GM18858 (cell line): ENCODE measurements around the gene FLYWCH2.
A peak's percentile ranks its signal among the peaks of the same experiment; 100 is the strongest.

Experiments
- ATAC-seq: cut with Tn5 transposase; IDR thresholded peaks from one replicate; pipeline ENCODE4 v1.9.1; 2021; ENCODE audit not compliant: unreplicated experiment

Gene FLYWCH2

GRCh38 chr16:2882650-2883457 lies at the start of gene FLYWCH2:
FLYWCH2 (plus strand) TSS chr16:2883215; CDS start chr16:2896450, 13,235 bp downstream.
- peak; percentile 73 for ATAC-seq

GRCh38 chr16:2833776-2834175 lies 49.2 kb upstream of the FLYWCH2 start:
- no peak for ATAC-seq

- ATAC-seq: no peak
Observed at GRCh38 chr16:2834968-2835367, 48.0 kb upstream of the FLYWCH2 start.

- no peak for ATAC-seq
Observed at GRCh38 chr16:2835638-2836493, 47.1 kb upstream of the FLYWCH2 start.

GRCh38 chr16:2836646-2837508 lies 46.1 kb upstream of the FLYWCH2 start:
- ATAC-seq: no peak

GRCh38 chr16:2838928-2839327 lies 44.1 kb upstream of the FLYWCH2 start:
- ATAC-seq: no peak

- ATAC-seq: no peak
Observed at GRCh38 chr16:2839650-2840450, 43.2 kb upstream of the FLYWCH2 start.

- no peak for ATAC-seq
Observed at GRCh38 chr16:2840914-2841313, 42.1 kb upstream of the FLYWCH2 start.

- no peak for ATAC-seq
Observed at GRCh38 chr16:2841606-2842339, 41.2 kb upstream of the FLYWCH2 start.

GRCh38 chr16:2842340-2843000 lies 40.5 kb upstream of the FLYWCH2 start:
- no peak for ATAC-seq

- ATAC-seq: no peak
Observed at GRCh38 chr16:2843526-2843925, 39.5 kb upstream of the FLYWCH2 start.

GRCh38 chr16:2845116-2845515 lies 37.9 kb upstream of the FLYWCH2 start:
- no peak for ATAC-seq

GRCh38 chr16:2846511-2847310 lies 36.3 kb upstream of the FLYWCH2 start:
- no peak for ATAC-seq

GRCh38 chr16:2848933-2849725 lies 33.9 kb upstream of the FLYWCH2 start:
- ATAC-seq: no peak

- ATAC-seq: no peak
Observed at GRCh38 chr16:2852003-2852730, 30.8 kb upstream of the FLYWCH2 start.

GRCh38 chr16:2852731-2853507 lies 30.1 kb upstream of the FLYWCH2 start:
- ATAC-seq: no peak
